Hippocampal formation (tissue), 2 donors: ENCODE data around the gene SLC22A6.

ENCODE experiments used
- DNase-seq, 2 donors: peaks; one replicate each; lab custom pipeline; 2025; lab: John Stamatoyannopoulos, UW

The SLC22A6 gene, protein sequence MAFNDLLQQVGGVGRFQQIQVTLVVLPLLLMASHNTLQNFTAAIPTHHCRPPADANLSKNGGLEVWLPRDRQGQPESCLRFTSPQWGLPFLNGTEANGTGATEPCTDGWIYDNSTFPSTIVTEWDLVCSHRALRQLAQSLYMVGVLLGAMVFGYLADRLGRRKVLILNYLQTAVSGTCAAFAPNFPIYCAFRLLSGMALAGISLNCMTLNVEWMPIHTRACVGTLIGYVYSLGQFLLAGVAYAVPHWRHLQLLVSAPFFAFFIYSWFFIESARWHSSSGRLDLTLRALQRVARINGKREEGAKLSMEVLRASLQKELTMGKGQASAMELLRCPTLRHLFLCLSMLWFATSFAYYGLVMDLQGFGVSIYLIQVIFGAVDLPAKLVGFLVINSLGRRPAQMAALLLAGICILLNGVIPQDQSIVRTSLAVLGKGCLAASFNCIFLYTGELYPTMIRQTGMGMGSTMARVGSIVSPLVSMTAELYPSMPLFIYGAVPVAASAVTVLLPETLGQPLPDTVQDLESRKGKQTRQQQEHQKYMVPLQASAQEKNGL

DNA sequence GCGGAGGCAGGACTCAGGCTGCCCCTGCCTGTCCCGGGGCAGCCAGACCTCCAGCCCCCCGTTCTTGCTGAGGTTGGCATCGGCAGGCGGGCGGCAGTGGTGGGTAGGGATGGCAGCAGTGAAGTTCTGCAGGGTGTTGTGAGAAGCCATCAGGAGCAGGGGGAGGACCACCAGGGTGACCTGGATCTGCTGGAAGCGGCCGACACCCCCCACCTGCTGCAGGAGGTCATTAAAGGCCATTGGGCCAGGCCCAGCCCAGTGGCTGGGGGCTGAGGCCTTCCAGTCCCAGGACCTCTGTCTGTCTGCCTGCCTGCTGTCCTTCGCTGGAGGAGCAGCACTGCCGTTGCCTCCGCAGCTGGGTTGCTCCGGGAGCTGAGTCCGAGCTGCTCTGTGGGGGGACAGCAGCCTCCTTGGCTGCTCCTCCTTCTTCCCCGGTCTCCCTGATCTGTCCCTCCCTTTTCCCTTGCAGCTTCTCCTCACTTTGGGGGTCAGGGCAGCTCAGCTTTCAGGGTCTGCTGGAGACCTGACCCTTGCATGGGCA lies at the start of gene SLC22A6:
Gene SLC22A6, minus strand, starts transcription at position 517 of the 541 bp plus-strand sequence. Its CDS starts 277 bp downstream, at position 240.
- DNase-seq = no peak

DNA sequence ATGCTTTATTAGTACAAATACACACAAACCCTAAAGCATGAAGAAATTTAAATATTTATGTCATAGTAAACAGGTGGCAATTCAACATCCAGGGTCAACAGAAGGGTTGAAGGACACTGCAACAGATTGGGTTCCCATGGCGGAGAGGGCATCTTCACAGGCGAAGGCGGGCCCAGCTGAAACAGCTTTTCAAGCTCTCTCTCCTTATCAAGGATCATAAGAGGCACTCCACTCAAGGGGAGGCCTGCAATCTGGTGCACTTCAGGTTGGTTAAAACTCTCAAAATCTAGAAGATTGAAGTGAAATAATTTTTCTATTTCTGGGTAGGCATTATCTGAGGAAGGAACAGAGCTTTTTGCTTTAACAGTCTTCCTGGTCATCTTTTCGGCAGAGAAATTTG lies 47.7 kb upstream of the SLC22A6 start:
- DNase-seq = no peak

- DNase-seq = peak; percentile 75 to 78
These were observed 39.3 kb upstream of the SLC22A6 start for GRCh38 chr11:63023841-63024648.

DNA sequence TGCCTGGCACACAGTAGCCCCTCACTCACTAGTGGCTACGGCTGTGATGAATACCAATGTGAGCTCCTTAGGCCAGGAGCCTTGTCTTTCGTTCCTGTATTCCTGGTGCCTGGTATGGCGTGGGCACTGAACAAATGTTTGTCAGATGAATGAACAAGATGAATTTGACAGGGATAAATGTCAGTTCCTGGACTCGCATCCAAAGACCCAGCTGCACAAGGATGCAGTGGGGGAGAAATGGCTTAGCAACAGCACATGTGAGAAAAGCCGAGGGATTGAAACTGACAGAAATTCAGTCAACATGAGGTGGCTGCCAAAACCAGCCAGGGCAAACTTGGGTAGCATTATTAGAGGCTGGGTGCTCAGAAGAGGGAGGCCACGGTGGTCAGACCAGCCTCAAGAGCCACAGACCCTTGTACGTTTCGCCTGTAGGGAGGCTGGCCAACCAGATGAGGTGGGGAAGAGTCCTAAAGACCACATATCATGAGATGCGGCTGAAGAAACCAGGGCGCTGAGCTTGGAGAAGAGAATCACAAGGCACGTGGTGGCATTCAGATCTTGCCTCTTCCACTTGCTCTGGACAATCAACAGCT lies 38.6 kb upstream of the SLC22A6 start:
- no peak for DNase-seq

DNA sequence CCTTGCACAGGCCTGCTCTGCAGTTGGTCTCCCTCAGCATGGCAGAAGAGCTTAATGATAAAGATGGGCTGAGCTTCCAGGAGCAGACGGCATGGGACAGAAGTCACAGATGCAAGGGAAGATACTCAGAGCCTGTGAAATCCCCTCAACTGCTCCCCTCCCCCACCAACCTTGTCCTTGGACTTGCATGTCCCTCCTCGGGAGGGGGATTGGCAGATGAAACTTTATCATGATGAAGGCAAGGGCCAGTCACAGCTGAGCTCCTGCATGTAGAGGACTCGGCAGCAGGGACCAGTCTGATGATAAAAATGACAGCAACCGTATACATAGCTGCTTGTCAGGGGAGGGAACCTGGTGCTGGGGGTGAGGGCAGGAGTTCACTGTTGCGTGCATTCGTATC lies 37.7 kb upstream of the SLC22A6 start:
- DNase-seq = no peak

DNA sequence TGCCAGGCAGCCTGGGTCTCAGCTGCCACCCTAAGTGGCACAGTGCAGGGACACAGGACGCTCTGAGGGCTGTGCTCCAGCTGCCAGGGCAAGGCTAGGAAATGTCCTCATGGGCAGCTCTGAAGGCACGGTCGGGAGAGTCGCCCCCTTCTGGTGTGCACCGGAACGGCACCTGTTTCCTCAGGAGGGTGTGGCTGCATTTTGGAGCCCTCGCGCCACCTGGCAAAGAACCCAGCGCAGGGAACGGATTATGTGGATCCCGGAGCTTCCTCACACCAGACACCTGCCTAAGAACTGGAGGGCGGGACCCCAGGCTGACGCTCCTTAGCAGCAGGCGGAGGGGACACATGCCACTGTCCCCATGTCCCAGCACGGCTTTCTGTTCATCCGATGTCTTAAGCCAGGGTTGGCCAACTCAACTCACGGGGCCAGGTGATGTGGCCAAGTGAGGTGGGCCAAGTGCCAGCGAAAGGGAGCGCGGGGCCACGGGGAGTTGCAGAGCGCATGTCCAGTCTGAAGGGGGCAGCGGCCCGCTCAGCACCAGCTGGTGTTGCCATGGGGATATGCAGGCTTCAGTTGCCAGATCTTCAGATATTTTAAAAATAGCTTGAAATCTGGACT lies 36.0 kb upstream of the SLC22A6 start:
- DNase-seq = no peak

- DNase-seq = no peak
These were observed 34.7 kb upstream of the SLC22A6 start for GRCh38 chr11:63019506-63019905.

GRCh38 chr11:63017306-63017974 lies 32.7 kb upstream of the SLC22A6 start:
- no peak for DNase-seq

GRCh38 chr11:63015521-63016215 lies 30.9 kb upstream of the SLC22A6 start, which contains the start of gene SLC22A8:
SLC22A8 (minus strand) TSS chr11:63015841; CDS start chr11:63014958, 883 bp downstream.
- no peak for DNase-seq

- DNase-seq = no peak
These were observed 29.8 kb upstream of the SLC22A6 start for GRCh38 chr11:63014408-63015055.

DNA sequence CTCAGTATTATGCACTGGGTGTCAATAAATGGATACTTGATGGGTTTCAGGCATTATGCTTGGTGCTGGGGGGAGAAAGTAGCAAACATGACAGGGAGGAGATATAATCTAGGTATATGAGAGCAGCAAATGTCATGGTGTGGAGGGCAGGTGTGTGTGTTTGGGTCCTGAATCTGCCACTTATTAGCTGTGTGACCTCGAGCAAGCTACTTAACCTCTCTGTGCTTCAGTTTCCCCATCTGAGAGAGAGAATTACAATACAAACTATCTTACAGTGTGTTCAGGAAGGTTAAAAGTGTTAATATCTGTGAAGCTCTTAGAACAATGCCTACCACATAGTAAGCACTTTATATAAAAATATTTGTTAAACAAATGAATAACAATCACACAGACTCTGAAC lies 28.1 kb upstream of the SLC22A6 start:
- DNase-seq = no peak

- no peak for DNase-seq
These were observed 27.7 kb upstream of the SLC22A6 start for GRCh38 chr11:63012430-63012829.

- DNase-seq = no peak
These were observed 26.2 kb upstream of the SLC22A6 start for GRCh38 chr11:63010934-63011439.

GRCh38 chr11:63007920-63008319 lies 23.2 kb upstream of the SLC22A6 start:
- no peak for DNase-seq

DNA sequence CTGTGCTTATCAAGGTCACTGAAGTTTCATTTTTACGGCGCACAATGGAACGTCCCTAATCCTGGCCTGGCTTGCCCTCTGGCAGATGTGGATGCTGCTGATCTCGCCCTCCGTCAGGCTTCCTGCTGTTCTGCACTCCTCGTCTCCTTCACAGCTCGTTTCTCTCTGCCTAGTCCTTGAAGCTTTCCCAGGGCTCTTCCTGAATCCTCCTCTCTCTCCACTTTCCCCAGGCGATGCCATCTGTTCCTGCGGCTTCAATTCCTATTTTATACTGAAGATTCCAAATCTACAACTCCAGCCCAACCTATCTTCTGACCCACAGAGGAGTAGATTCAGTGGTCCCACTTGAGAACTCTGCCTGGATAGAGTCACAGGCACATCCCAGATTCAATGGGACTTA lies 16.7 kb upstream of the SLC22A6 start:
- DNase-seq = no peak

DNA sequence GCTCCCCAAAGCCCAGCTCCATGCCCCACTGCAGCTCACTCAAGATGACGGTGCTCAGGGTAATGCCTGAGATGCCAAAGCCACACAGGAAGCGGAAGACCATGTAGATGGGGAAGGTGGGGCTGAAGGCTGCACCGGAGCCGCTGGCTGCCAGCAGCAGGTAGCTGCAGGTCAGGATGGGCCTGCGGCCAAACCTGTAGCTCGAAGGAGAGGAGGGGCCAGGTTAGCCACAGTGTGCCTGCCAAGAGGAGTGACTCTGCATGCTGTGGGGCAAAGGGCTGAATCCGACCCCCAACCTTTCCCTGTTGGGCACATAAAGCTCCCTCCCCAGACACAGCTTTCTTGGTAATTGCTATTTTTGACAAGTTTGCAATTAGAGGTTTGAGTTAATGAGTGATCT lies 14.9 kb upstream of the SLC22A6 start:
- DNase-seq = no peak

DNA sequence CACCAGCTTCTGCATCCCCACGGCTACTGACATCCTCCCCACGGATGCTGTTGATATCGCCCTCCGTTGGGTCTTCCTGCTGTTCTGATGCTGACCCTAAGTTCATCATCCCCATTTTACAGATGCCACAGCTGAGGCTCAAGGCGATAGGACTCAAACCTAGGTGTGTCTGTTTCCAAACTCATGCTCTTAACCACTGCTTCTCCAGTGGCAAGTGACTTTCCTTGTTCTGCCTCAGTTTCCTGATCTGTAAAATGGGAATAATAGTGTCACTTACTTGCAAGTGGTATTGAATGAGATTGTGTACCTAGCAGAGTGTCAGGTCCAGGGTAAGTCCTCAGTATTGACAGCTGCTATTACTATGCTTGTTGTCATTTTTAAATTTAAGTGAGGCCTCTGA lies 14.4 kb upstream of the SLC22A6 start:
- DNase-seq = no peak

DNA sequence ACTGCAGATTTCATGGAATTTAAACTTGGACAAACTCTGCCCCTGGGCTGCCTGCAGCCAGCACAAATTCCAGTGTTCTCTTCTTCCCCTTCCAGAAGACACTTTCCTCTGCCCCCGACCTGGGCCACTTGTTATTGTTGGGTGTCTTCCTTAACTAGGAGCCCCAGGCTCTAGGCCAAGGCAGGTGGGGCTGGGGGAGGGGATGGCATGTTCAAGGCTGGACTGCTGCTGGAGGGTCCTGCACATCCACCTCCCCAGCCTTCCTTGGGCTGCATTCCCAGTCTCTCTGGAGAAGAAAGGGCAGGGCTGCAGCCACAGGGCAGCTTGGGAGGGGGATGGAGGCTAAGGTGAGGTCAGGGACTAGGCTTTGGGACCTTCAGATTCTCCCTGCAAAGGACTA lies 11.5 kb upstream of the SLC22A6 start:
- DNase-seq = no peak

GRCh38 chr11:62994775-62995174 lies 10.0 kb upstream of the SLC22A6 start:
- no peak for DNase-seq

- no peak for DNase-seq
These were observed 3.5 kb upstream of the SLC22A6 start for GRCh38 chr11:62988276-62988675.
